H1 (cell line): ENCODE measurements around the gene CABCOCO1. TPM values are rescaled to one million over a fixed set of nuclear protein-coding genes. Genes with fewer than 3 reads are reported as not detected.

ENCODE experiments used
- CTCF ChIA-PET: fragments of 300-600 bp; sonication (Branson Sonifier 250); formaldehyde crosslinking; loops from one replicate; lab custom pipeline; 2021; ENCODE audit not compliant: partially characterized antibody; lab: Charles Lee
- POLR2A ChIA-PET: fragments of 300-600 bp; sonication (Branson Sonifier 250); formaldehyde crosslinking; loops from one replicate; lab custom pipeline; 2021; ENCODE audit warnings: inconsistent platforms; ENCODE audit not compliant: partially characterized antibody; lab: Charles Lee
- DNase-seq, 2 experiments: peaks; one replicate each; pipeline versions ENCODE4 v3.0.0 to v3.0.0-alpha.2; 2010 to 2022; ENCODE audit warnings: low spot score in 2 of 2, low read depth in 1 of 2, mixed read lengths in 1 of 2
- FAIRE-seq: peaks from 2 replicates; lab custom pipeline; 2011; peaks lifted over from hg19 to GRCh38; lab: Jason Lieb, UNC
- H2AFZ ChIP-seq: 2 replicates; pipeline ENCODE4 v1.8.1; 2012; ENCODE audit warnings: low read length, inconsistent platforms
- H2AK5ac ChIP-seq: 2 replicates; pipeline ENCODE4 v1.6.1; 2013; ENCODE audit warnings: low read depth, low read length
- H2BK120ac ChIP-seq: replicated peaks from 2 replicates; pipeline ENCODE3; 2013; ENCODE audit warnings: low read depth, low read length, inconsistent platforms
- H2BK12ac ChIP-seq: 2 replicates; pipeline ENCODE4 v1.6.1; 2013; ENCODE audit warnings: low read depth, low read length
- H2BK15ac ChIP-seq: 2 replicates; pipeline ENCODE4 v1.6.1; 2013; ENCODE audit warnings: low read length
- H2BK20ac ChIP-seq: 2 replicates; pipeline ENCODE4 v1.6.1; 2013; ENCODE audit warnings: low read length
- H2BK5ac ChIP-seq: 2 replicates; pipeline ENCODE4 v1.6.1; 2013; ENCODE audit warnings: low read depth, low read length
- H3K14ac ChIP-seq: 2 replicates; pipeline ENCODE4 v1.6.1; 2013; ENCODE audit warnings: inconsistent platforms; ENCODE audit not compliant: insufficient read length
- H3K18ac ChIP-seq: 2 replicates; pipeline ENCODE4 v1.6.1; 2013; ENCODE audit warnings: low read length; ENCODE audit errors: extremely low read depth
- H3K23ac ChIP-seq: 2 replicates; pipeline ENCODE4 v1.6.1; 2013; ENCODE audit warnings: inconsistent platforms; ENCODE audit not compliant: insufficient read length
- H3K23me2 ChIP-seq: 2 replicates; pipeline ENCODE4 v1.6.1; 2013; ENCODE audit warnings: low read depth, low read length
- H3K27ac ChIP-seq: 2 replicates; pipeline ENCODE4 v1.6.1; 2011; ENCODE audit warnings: low read depth, low read length, inconsistent platforms
- H3K27me3 ChIP-seq, 4 experiments: replicated peaks in 1 of 4; 1 replicate in 1 of 4; 2 replicates in 3 of 4; pipeline versions ENCODE4 v1.6.1 to v1.8.1; 2011 to 2013; ENCODE audit warnings: low read length in 3 of 4, mild to moderate bottlenecking in 3 of 4, inconsistent platforms in 2 of 4, mixed read lengths in 2 of 4, moderate library complexity in 1 of 4; ENCODE audit not compliant: control insufficient read depth in 3 of 4, insufficient read depth in 3 of 4; ENCODE audit errors: extremely low read depth in 1 of 4
- H3K36me3 ChIP-seq, 4 experiments: 2 replicates each; pipeline versions ENCODE4 v1.6.1 to v1.8.1; 2011 to 2013; ENCODE audit warnings: mild to moderate bottlenecking in 4 of 4, low read length in 3 of 4, moderate library complexity in 2 of 4, control low read depth in 1 of 4, inconsistent platforms in 1 of 4; ENCODE audit not compliant: insufficient read depth in 4 of 4, control insufficient read depth in 2 of 4
- H3K4ac ChIP-seq: replicated peaks from 2 replicates; pipeline ENCODE3; 2013; ENCODE audit warnings: low read length, low read depth, mixed read lengths, inconsistent platforms; ENCODE audit not compliant: insufficient read length
- H3K4me1 ChIP-seq, 4 experiments: replicated peaks in 1 of 4; 1 replicate in 1 of 4; 2 replicates in 3 of 4; pipeline versions ENCODE4 v1.6.1 to v1.8.1; 2011 to 2013; ENCODE audit warnings: low read length in 3 of 4, inconsistent platforms in 2 of 4, mixed read lengths in 1 of 4; ENCODE audit not compliant: insufficient read depth in 4 of 4, control insufficient read depth in 3 of 4
- H3K4me2 ChIP-seq, 2 experiments: 2 replicates each; pipeline versions ENCODE4 v1.6.1 to v1.8.1; 2011 to 2013; ENCODE audit warnings: low read depth in 2 of 2, low read length in 2 of 2, control low read depth in 1 of 2, inconsistent platforms in 1 of 2, mild to moderate bottlenecking in 1 of 2; ENCODE audit not compliant: insufficient read depth in 1 of 2
- H3K4me3 ChIP-seq, 4 experiments: fragments of 200-600, 300-600 bp in 1 of 4; sonication (generic), shearing (Covaris generic), sonication (Bioruptor Twin) in 1 of 4; 2 replicates each; pipeline versions ENCODE4 v1.5.1 to v1.8.1; 2011 to 2016; ENCODE audit warnings: low read length in 4 of 4, low read depth in 3 of 4, control low read depth in 2 of 4, inconsistent platforms in 2 of 4, mild to moderate bottlenecking in 2 of 4, mixed read lengths in 1 of 4, moderate library complexity in 1 of 4; ENCODE audit not compliant: insufficient read depth in 2 of 4; ENCODE audit errors: extremely low read depth in 1 of 4
- H3K56ac ChIP-seq: replicated peaks from 2 replicates; pipeline ENCODE3; 2013; ENCODE audit warnings: low read depth, mild to moderate bottlenecking, mixed read lengths, low read length, inconsistent platforms; ENCODE audit not compliant: insufficient read length
- H3K79me1 ChIP-seq: 2 replicates; pipeline ENCODE4 v1.6.1; 2013; ENCODE audit warnings: low read depth, low read length, control low read depth
- H3K79me2 ChIP-seq, 2 experiments: 2 replicates each; pipeline versions ENCODE4 v1.6.1 to v1.8.1; 2012 to 2013; ENCODE audit warnings: low read length in 2 of 2, mild to moderate bottlenecking in 2 of 2, inconsistent platforms in 1 of 2; ENCODE audit not compliant: insufficient read depth in 2 of 2, control insufficient read depth in 1 of 2
- H3K9ac ChIP-seq, 4 experiments: replicated peaks in 1 of 4; 1 replicate in 1 of 4; 2 replicates in 3 of 4; pipeline versions ENCODE4 v1.6.1 to v1.8.1; 2011 to 2013; ENCODE audit warnings: low read depth in 3 of 4, low read length in 3 of 4, control low read depth in 2 of 4, mild to moderate bottlenecking in 2 of 4, moderate library complexity in 2 of 4, inconsistent platforms in 1 of 4; ENCODE audit errors: extremely low read depth in 1 of 4
- H3K9me3 ChIP-seq, 2 experiments: 2 replicates each; pipeline versions ENCODE4 v1.6.1 to v1.8.1; 2012 to 2013; ENCODE audit warnings: mild to moderate bottlenecking in 2 of 2, moderate library complexity in 2 of 2, control low read depth in 1 of 2, inconsistent platforms in 1 of 2, low read depth in 1 of 2, low read length in 1 of 2, mixed read lengths in 1 of 2; ENCODE audit not compliant: insufficient read depth in 2 of 2
- H4K20me1 ChIP-seq, 2 experiments: replicated peaks in 1 of 2; 2 replicates each; pipeline versions ENCODE3 to v1.8.1; 2011 to 2013; ENCODE audit warnings: inconsistent platforms in 2 of 2, low read length in 2 of 2, mild to moderate bottlenecking in 1 of 2; ENCODE audit not compliant: insufficient read depth in 2 of 2, control insufficient read depth in 1 of 2
- H4K5ac ChIP-seq: 2 replicates; pipeline ENCODE4 v1.6.1; 2013; ENCODE audit warnings: low read length, low read depth, mixed read lengths, inconsistent platforms; ENCODE audit not compliant: insufficient read length
- H4K8ac ChIP-seq: 2 replicates; pipeline ENCODE4 v1.8.0; 2013; ENCODE audit warnings: mild to moderate bottlenecking, moderate library complexity, low read length, inconsistent platforms; ENCODE audit not compliant: insufficient read depth; ENCODE audit errors: extremely low read depth
- H4K91ac ChIP-seq: replicated peaks from 2 replicates; pipeline ENCODE3; 2013; ENCODE audit warnings: low read length, mixed read lengths, inconsistent platforms; ENCODE audit not compliant: insufficient read length
- BCL11A ChIP-seq, 2 experiments: IDR thresholded peaks; one replicate each; pipeline ENCODE4 v1.6.1; 2011; ENCODE audit warnings: low read depth in 2 of 2, low read length in 2 of 2, mild to moderate bottlenecking in 2 of 2
- CBX5 ChIP-seq: fragments of 300-800, 300-1000 bp; sonication (generic); IDR thresholded peaks from 2 replicates; pipeline ENCODE4 v1.7.1; 2016; ENCODE audit warnings: antibody characterized with exemption, low read length, low read depth
- CBX8 ChIP-seq: fragments of 300-800, 300-1000 bp; sonication (generic); IDR thresholded peaks from 2 replicates; pipeline ENCODE4 v1.7.1; 2016; ENCODE audit warnings: low read depth, low read length, borderline replicate concordance
- CREB1 ChIP-seq: IDR thresholded peaks from 2 replicates; pipeline ENCODE4 v1.6.1; 2012; ENCODE audit warnings: inconsistent platforms
- HDAC2 ChIP-seq, 2 experiments: fragments of 300-600 bp in 1 of 2; sonication (generic) in 1 of 2; IDR thresholded peaks; 2 replicates each; pipeline ENCODE4 v1.6.1; 2011 to 2012; ENCODE audit warnings: low read depth in 2 of 2, low read length in 2 of 2, mild to moderate bottlenecking in 2 of 2, moderate library complexity in 2 of 2, borderline replicate concordance in 1 of 2, inconsistent platforms in 1 of 2
- KDM1A ChIP-seq: fragments of 200-600, 300-600 bp; sonication (generic); IDR thresholded peaks from 2 replicates; pipeline ENCODE4 v1.7.1; 2016; ENCODE audit warnings: mild to moderate bottlenecking, low read length, borderline replicate concordance
- KDM4A ChIP-seq: IDR thresholded peaks from one replicate; pipeline ENCODE4 v1.7.1; 2012; ENCODE audit warnings: low read depth, mild to moderate bottlenecking, moderate library complexity, low read length, inconsistent platforms; ENCODE audit not compliant: severe bottlenecking
- MAX ChIP-seq: IDR thresholded peaks from 2 replicates; pipeline ENCODE4 v1.6.1; 2012; ENCODE audit warnings: inconsistent platforms
- NRF1 ChIP-seq: IDR thresholded peaks from 2 replicates; pipeline ENCODE4 v1.6.1; 2011; ENCODE audit warnings: mild to moderate bottlenecking, low read depth, low read length, improper control_type of control experiment
- RNF2 ChIP-seq: fragments of 200-900, 300-1000 bp; sonication (generic); IDR thresholded peaks from 2 replicates; pipeline ENCODE4 v1.7.1; 2016; ENCODE audit warnings: borderline replicate concordance, low read depth, mild to moderate bottlenecking, antibody characterized with exemption, low read length; ENCODE audit not compliant: poor library complexity, severe bottlenecking; ENCODE audit errors: missing control alignments
- SP4 ChIP-seq: IDR thresholded peaks from 2 replicates; pipeline ENCODE4 v1.6.1; 2012; ENCODE audit warnings: low read length, inconsistent platforms
- TBP ChIP-seq: IDR thresholded peaks from 2 replicates; pipeline ENCODE4 v1.6.1; 2011; ENCODE audit warnings: low read depth, low read length, improper control_type of control experiment
- polyA plus RNA-seq, 7 experiments: library from polyadenylated mRNA; depleted of rRNA in 3 of 7; stranded (reverse) in 5 of 7; unstranded in 2 of 7; fragments of >200 nt in 5 of 7; fragments of 200-250 nt in 2 of 7; gene quantifications; 1 replicate in 5 of 7; 2 replicates in 1 of 7; 4 replicates in 1 of 7; pipeline versions ENCODE4 v1.2.1 to v1.2.3, GENCODE V29; 2011 to 2013; ENCODE audit warnings: missing spikeins in 2 of 7, mixed read lengths in 2 of 7
- total RNA-seq: library from RNA; stranded (reverse); fragmentation: NEBNext Ultra II Directional; extraction: Animal tissue kit (Norgen Biotek cat#: 25700); gene quantifications from 2 replicates; pipeline ENCODE4 v1.2.1, GENCODE V29; 2021
- TF ChIP-seq, protein P1 (sequence below): IDR thresholded peaks from 2 replicates; pipeline ENCODE4 v1.6.1; 2011; ENCODE audit warnings: low read length, improper control_type of control experiment

The CABCOCO1 gene
- total and polyA plus RNA-seq, 2 of the 8 experiments (the other 6 are each of a cell fraction or from before 2014, with no cell fraction given): not detected

GRCh38 chr10:61781969-61782403 lies 119.3 kb downstream of the CABCOCO1 start:
- Histone ChIP-seq H3K9ac (no peak overlapping the region), H3K56ac (no peak overlapping the region), H3K4me2 (no peak overlapping the region), H3K27me3 (peaks cover 0 to 1% (median 0%) of the 10 kb centered on the region in 4 experiments; a peak in 1 of 7 replicates), H3K4ac (no peak overlapping the region), H2BK120ac (no peak overlapping the region), H2AFZ (no peak overlapping the region), H3K14ac (no peak overlapping the region), H3K27ac (no peak overlapping the region), H3K23ac (no peak overlapping the region), H2AK5ac (no peak overlapping the region), H2BK12ac (no peak overlapping the region), H4K20me1 (no peaks in the 10 kb centered on the region), H4K5ac (no peak overlapping the region), H3K36me3 (no peaks in the 10 kb centered on the region), H3K23me2 (no peaks in the 10 kb centered on the region), H2BK5ac (no peak overlapping the region), H2BK20ac (no peak overlapping the region), H3K18ac (no peak overlapping the region), H4K91ac (no peak overlapping the region), H2BK15ac (no peak overlapping the region), H3K79me1 (no peaks in the 10 kb centered on the region), H3K79me2 (no peaks in the 10 kb centered on the region), H4K8ac (no peak overlapping the region), H3K9me3 (no peaks in the 10 kb centered on the region), H3K4me3 (no peak overlapping the region), H3K4me1 (peaks cover 0 to 2% (median 0%) of the 10 kb centered on the region in 4 experiments; a peak in 1 of 7 replicates)
- DNase-seq: no peak
- no peak for FAIRE-seq
- POLR2A ChIA-PET: no interaction called here
- CTCF ChIA-PET: interaction anchor here (1.5 kb wide), 1 partner anchor 28 kb away, joined by 5 read pairs; no protein-coding TSS in a partner anchor
- no peak for TF ChIP-seq MAX
- no peak for TF ChIP-seq CBX5
- TF ChIP-seq CREB1: no peak
- TF ChIP-seq, protein P1, sequence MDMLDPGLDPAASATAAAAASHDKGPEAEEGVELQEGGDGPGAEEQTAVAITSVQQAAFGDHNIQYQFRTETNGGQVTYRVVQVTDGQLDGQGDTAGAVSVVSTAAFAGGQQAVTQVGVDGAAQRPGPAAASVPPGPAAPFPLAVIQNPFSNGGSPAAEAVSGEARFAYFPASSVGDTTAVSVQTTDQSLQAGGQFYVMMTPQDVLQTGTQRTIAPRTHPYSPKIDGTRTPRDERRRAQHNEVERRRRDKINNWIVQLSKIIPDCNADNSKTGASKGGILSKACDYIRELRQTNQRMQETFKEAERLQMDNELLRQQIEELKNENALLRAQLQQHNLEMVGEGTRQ: no peak
- TF ChIP-seq CBX8: no peak
- TF ChIP-seq KDM1A: no peak
- TF ChIP-seq NRF1: no peak
- no peak for TF ChIP-seq SP4
- no peak for TF ChIP-seq TBP
- TF ChIP-seq HDAC2 (IDR thresholded peaks at IDR 0.05; ENCODE audit: borderline replicate concordance in 1 of 2, low read depth in 2 of 2, low read length in 2 of 2): no peak
- TF ChIP-seq BCL11A (IDR thresholded peaks at IDR 0.05; ENCODE audit: low read depth in 2 of 2, low read length in 2 of 2): no peak
- no peak for TF ChIP-seq KDM4A
- TF ChIP-seq RNF2: no peak
